Glutamatergic neuron (in vitro differentiated cells): Measurements from ENCODE around the gene HYI. TPM values are rescaled to one million over a fixed set of nuclear protein-coding genes. Genes with fewer than 3 reads are reported as not detected.

Experiments used
- DNase-seq: peaks from one replicate; pipeline ENCODE4 v3.0.0; 2022
- H3K27ac Mint-ChIP-seq: one replicate; pipeline ENCODE4 v1.8.0; 2020; ENCODE audit warnings: mild to moderate bottlenecking, mixed read lengths, inconsistent platforms; ENCODE audit not compliant: unreplicated experiment
- H3K27me3 Mint-ChIP-seq: one replicate; pipeline ENCODE4 v1.8.0; 2020; ENCODE audit warnings: mild to moderate bottlenecking, moderate library complexity, mixed read lengths, inconsistent platforms; ENCODE audit not compliant: unreplicated experiment
- H3K36me3 Mint-ChIP-seq: one replicate; pipeline ENCODE4 v1.8.0; 2020; ENCODE audit warnings: mild to moderate bottlenecking, mixed read lengths, inconsistent platforms; ENCODE audit not compliant: unreplicated experiment
- H3K4me1 Mint-ChIP-seq: one replicate; pipeline ENCODE4 v1.8.0; 2020; ENCODE audit warnings: mild to moderate bottlenecking, low read depth, mixed read lengths, inconsistent platforms; ENCODE audit not compliant: unreplicated experiment
- H3K4me3 Mint-ChIP-seq: one replicate; pipeline ENCODE4 v1.8.0; 2020; ENCODE audit warnings: mild to moderate bottlenecking, mixed read lengths, inconsistent platforms; ENCODE audit not compliant: unreplicated experiment
- H3K9me3 Mint-ChIP-seq: one replicate; pipeline ENCODE4 v1.8.0; 2020; ENCODE audit warnings: mild to moderate bottlenecking, moderate library complexity, mixed read lengths, inconsistent platforms; ENCODE audit not compliant: unreplicated experiment
- total RNA-seq: library from RNA; stranded (reverse); fragmentation: NEBNext Ultra II Directional; extraction: Animal tissue kit (Norgen Biotek cat#: 25700); gene quantifications from one replicate; pipeline ENCODE4 v1.2.1, GENCODE V29; 2021; ENCODE audit not compliant: unreplicated experiment
- TF ChIP-seq, protein P1 (sequence below): fragments of 200-600 bp; sonication (generic); IDR thresholded peaks from one replicate; pipeline ENCODE4 v1.5.0; 2021; ENCODE audit not compliant: partially characterized antibody, unreplicated experiment

Gene HYI
- total RNA-seq, 1 donor from 2014 or later, result 18.7 TPM

DNA sequence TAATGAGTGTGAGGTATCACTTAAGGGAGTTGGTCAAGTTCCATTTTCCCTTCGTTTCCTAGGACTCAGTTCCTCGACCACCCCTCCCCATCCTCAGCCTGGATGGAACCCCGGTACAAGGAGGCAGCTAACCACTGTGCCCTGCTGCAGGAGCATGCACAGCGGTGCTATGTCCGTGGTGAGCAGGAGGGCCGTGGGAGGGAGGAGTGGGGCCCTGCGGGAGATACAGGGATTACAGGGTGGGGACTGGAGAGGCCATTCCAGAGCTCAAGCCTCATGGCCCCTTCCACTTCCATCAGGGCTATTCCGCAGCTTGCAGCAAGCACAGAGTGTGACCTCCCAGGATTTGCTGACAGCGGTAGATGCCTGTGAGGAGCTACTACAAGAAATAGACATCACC lies 25.8 kb downstream of the HYI start:
- no peaks in the 10 kb centered on the region for H3K27me3 Mint-ChIP-seq
- peaks cover 4% of the 10 kb centered on the region for H3K9me3 Mint-ChIP-seq
- H3K4me1 Mint-ChIP-seq, result no peaks in the 10 kb centered on the region
- no peaks in the 10 kb centered on the region for H3K36me3 Mint-ChIP-seq
- no peak overlapping the region for H3K27ac Mint-ChIP-seq
- TF ChIP-seq, protein P1, sequence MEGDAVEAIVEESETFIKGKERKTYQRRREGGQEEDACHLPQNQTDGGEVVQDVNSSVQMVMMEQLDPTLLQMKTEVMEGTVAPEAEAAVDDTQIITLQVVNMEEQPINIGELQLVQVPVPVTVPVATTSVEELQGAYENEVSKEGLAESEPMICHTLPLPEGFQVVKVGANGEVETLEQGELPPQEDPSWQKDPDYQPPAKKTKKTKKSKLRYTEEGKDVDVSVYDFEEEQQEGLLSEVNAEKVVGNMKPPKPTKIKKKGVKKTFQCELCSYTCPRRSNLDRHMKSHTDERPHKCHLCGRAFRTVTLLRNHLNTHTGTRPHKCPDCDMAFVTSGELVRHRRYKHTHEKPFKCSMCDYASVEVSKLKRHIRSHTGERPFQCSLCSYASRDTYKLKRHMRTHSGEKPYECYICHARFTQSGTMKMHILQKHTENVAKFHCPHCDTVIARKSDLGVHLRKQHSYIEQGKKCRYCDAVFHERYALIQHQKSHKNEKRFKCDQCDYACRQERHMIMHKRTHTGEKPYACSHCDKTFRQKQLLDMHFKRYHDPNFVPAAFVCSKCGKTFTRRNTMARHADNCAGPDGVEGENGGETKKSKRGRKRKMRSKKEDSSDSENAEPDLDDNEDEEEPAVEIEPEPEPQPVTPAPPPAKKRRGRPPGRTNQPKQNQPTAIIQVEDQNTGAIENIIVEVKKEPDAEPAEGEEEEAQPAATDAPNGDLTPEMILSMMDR, result no peak
- no peak overlapping the region for H3K4me3 Mint-ChIP-seq
- DNase-seq, result no peak

DNA sequence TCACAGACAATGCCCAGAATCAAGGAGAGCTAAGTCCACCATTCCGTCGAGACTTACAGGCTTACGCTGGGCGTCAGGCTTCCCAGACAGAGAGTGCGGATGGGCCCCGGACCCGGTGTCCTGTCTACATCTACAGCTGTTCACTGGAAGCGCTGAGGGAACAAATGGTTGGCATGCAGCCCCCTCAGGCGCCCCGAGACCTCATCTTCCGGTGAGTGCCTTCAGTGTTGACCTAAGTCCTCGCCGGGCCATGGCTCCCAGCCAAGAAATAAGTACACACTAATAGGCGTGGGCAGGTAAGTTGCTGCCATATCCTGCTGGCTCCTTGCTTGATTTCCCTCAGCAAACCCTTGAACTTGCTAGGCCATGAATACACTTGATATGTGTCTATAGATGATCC lies 26.2 kb downstream of the HYI start:
- Mint-ChIP-seq H3K36me3 (no peaks in the 10 kb centered on the region), H3K9me3 (peaks cover 4% of the 10 kb centered on the region), H3K4me3 (no peak overlapping the region), H3K27ac (no peak overlapping the region), H3K4me1 (no peaks in the 10 kb centered on the region), H3K27me3 (no peaks in the 10 kb centered on the region)
- TF ChIP-seq, protein P1, result no peak
- no peak for DNase-seq

DNA sequence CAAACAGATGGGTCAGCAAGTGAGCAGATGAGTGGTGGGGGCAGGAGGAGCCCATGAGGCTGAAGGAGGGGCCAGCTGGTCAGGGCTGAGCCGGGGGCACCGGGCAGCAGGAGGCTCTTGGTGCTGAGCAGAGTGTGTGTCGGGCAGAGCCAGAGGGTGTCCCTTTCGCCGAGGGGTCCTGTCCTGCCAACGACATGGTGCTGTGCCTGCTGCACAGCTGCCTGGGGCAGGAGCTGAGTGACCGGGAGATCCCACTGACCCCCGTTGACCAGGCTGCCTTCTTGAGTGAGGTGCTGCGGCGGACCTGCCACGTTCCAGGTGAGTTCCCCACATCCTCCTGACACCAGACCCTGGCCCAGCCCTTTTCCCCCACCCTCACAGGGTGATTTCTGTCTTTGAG lies 27.5 kb downstream of the HYI start:
- no peaks in the 10 kb centered on the region for H3K9me3 Mint-ChIP-seq
- H3K4me3 Mint-ChIP-seq, result no peak overlapping the region

DNA sequence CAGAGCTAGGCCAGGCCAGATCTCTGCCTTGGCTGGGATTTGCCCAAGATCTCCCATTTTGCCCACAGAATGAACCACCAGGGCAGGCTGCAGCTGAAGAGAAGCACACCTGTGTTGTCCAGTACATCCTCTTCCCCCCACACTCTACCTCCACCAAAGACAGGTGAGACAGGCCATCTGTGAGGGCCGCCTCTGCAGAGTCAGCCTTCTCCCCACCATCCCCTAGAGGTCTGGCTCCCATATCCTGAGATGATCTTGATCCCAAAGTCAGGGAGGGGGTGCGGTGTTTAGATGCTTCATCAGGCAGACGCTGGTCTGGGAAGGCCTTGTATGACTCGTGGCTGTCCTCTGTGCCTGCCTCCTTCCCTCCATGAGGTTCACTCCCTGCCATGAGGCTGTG lies 28.7 kb downstream of the HYI start:
- Mint-ChIP-seq H3K4me3 (no peak overlapping the region), H3K36me3 (no peaks in the 10 kb centered on the region)

More for the DNA sequence above, 27.5 kb downstream of the HYI start:
- no peak overlapping the region for H3K27ac Mint-ChIP-seq
- H3K4me1 Mint-ChIP-seq, result no peaks in the 10 kb centered on the region
- H3K36me3 Mint-ChIP-seq, result no peaks in the 10 kb centered on the region
- TF ChIP-seq, protein P1, result no peak
- no peak for DNase-seq
- no peaks in the 10 kb centered on the region for H3K27me3 Mint-ChIP-seq

More for the DNA sequence above, 28.7 kb downstream of the HYI start:
- Mint-ChIP-seq H3K4me1 (no peaks in the 10 kb centered on the region), H3K27me3 (no peaks in the 10 kb centered on the region), H3K27ac (no peak overlapping the region), H3K9me3 (no peaks in the 10 kb centered on the region)
- TF ChIP-seq, protein P1, result no peak
- no peak for DNase-seq
